HG03469 (cell line): ENCODE data around the gene CD93.

Source experiments
- ATAC-seq: cut with Tn5 transposase; IDR thresholded peaks from one replicate; pipeline ENCODE4 v1.9.1; 2021; ENCODE audit warnings: mild to moderate bottlenecking, moderate library complexity, moderate number of reproducible peaks; ENCODE audit not compliant: unreplicated experiment

Gene CD93

DNA sequence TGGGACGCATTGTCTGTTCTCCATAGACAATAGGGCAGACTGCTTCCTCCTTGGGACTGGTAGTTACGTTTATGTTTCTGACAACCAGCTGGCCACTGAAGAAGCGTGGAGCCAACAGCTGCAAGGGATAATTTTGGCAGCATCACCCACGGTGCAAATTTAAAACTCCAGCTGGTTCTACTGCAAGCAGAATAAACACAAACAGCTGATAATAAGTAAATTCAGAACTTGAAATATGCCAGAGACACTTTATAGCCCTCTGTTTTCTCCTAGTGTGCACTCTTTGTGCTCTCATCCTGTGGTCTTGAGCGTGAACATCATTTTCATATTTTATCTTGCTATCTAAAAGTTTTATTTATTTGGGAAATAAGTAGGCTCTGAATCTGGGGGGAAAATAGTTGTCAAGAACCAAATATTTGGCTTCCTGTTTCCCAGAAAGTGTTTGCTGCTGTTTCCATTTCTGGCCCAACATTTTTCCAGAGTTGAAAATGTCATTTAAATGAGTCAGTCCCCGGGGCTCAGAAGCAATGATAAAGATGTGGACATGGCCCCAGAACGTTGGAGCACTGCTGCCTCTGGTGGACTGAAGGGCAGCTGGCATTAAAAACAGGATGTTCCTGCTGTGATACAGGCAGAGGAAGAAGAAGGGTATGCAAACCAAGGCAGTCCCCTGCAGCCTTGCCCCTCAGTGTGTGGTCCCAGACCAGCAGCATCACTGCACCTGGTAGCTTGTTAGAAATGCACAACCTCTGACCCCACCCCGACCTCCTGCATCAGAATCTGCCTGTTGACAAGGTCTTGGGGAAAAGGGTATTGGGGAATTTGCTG lies 24.2 kb downstream of the CD93 start:
- no peak for ATAC-seq

DNA sequence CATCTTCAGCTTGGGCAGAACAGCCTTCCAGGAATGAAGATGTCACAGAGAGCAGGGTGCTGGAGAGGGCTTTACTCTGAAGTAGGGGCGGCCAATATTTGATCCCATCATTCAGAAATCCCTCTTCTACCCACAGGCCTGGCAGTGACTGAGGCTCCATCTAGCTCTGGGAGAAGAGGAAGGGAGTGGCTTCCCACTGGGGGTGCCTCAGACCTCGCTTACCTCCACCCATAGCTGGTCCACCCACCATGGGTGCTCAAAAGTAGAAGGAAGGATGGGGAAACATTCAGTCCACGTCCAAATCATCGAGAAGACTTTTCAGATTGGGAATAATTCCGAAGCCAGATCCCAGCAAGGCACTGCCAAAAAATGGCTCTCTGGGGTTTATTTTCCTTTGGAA lies 24.9 kb downstream of the CD93 start:
- ATAC-seq = no peak

DNA sequence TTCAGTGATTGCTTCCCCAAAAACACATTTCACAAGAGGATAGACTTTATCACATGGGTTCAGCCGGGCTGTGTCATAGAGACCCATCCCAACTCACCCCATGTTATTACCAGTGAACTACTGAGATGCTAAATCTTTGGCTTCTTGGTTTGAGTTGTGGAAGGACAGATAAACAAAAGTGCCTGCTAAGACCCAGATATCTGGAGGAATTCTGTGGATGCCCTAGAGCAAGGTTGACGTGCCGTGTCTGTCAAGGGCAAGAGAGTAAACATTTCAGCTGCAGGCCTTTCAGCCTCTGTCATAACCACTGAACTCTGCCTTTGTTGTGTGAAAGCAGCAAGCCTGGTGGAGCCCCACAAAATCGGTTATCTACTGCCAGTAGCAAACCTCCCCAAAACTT lies 25.5 kb downstream of the CD93 start:
- no peak for ATAC-seq

DNA sequence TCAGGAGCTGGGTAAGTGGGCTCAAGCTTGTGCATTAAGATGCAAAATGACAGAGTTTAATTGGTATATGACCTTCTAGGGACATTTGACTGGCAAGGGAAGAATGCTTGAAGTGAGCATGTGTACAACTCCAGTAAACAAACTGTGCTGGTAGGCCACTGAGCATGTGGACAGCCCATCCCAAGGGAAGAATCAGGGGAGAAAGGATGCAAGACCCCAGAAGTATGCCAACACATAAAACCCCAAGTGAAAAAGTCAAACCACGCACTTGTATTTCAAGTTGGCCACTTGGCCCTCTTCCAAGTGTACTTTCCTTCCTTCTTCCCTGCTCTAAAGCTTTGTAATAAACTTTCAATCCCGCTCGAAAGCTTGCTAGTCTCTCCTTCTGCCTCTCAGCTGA lies 26.3 kb downstream of the CD93 start:
- no peak for ATAC-seq

DNA sequence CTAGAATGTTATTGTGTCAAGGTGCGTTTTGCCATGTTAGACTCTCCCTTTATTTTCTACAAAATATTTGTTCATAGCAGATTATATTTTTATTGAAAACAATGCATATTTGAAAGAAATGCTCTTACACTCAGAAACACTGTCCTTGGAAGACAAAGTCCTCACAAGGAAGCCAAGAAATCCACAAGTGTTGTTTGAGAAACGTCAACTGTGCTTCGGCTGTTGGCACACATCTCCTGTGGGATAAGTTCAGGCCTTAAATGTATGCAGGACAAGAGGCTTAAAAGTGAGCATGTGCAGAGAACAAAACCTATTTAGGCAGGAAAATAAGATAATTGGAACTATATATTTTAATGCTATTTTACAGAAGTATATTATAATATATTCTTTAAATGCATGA lies 27.1 kb downstream of the CD93 start:
- ATAC-seq = no peak

DNA sequence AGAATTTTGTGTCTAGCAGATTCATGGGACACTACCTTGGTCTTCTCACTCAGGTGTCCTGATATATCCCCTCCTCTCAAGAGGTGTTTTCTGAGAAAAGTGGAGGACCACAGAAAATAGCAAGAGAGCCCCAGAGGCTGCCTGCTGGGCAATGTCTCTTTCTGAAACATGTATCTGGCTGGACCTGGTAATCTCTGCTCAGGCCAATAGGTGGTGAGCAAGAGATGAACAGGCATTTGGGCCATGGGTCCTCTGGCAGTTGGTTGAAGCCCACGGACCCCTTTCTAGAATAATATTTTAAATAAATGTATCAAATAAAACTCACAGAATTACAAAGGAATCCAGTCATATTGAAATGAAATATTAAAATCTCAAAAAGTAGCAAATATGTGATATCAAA lies 27.9 kb downstream of the CD93 start:
- no peak for ATAC-seq

DNA sequence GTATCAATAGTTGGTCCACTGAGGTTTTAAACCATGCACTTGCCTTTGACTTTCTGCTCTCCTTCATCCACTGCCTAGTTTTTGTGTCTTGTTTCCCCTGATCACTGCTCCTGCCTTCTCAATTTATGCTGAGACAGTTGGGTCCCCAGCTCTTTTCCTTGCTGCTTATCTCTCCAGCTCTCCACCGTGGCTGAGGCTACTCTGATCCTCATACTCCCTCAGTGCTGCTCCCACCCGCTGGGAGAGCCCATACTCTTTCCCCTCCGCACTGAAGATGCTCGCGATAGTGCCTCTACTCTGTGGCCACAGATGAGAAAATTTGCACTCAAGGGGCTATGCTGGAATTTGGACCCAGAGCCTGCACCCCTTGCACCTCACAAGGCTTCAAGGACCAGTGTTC lies 33.2 kb downstream of the CD93 start:
- ATAC-seq = no peak

DNA sequence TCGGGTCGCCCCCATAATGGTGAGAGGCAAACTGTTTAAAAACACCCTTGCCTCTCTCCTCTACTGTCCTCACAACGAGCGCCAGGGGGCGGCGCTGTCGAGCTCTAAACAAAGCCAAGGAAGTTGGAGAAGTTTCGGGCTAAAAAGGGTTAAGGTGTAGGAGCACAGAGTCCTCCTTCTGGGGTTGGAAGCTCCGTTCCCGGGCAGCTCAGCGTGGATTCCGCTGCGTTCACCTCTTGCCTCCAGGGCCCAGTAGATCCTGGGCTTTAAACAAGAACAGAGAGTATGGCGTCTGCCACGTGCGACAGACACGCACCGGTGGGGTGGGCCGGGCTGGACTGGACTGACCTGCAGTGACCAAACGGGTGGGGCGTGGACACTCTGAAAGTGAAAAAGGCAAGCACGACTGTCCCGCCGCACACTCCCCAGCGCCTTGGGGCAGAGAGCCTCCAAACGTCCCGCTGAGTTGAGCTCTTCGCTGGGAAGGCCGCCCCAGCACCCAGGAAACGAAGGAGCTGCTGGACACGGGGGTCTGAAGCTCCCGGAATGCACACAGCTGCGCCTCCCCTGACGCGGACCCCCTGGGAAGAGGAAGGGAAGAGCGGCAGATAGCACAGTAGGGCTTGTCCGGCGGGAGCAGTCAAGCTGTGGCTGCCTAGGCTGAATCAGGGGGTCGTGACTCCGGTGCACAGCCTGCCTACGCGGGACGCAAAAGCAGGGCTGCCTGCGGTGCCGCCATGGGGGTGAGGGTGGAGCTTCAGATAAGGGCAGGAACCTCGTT lies 35.1 kb downstream of the CD93 start:
- ATAC-seq = no peak

DNA sequence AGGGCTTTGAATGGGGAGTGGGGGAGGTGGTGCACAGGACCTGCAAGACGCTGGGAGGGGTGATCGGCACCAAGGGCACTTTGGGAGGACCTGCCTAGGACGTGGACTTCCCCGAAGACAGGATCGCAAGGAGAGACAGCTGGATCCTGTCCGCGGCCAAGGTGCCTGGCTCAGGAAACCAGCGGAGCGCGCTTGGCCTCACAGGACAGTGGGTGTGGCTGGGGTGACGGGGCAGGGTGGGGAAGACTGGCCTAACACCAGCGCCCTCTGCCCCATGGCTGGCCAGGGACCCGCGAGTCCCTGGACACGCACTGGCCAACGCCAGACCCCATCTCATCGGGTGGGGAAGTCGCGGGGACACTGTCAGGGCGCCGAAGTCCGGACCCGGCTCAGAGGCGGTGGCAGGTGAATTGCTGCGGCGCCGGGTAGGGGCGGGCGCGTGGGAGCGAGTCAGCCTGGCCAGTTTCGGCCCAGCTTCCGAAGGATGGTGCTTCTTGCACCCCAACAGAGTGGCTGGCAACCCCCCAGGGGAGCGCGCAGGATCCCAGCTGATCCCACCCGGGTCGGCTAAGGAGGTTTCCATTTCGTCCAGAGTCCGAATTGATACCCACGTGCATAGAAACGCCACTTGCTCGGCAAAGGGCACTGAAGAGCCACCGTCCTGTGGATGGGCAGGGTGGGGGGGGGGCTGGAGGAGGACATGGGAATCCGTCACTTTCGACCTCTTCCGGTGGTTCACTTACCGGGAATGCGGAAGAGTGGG lies 35.9 kb downstream of the CD93 start:
- ATAC-seq = no peak

DNA sequence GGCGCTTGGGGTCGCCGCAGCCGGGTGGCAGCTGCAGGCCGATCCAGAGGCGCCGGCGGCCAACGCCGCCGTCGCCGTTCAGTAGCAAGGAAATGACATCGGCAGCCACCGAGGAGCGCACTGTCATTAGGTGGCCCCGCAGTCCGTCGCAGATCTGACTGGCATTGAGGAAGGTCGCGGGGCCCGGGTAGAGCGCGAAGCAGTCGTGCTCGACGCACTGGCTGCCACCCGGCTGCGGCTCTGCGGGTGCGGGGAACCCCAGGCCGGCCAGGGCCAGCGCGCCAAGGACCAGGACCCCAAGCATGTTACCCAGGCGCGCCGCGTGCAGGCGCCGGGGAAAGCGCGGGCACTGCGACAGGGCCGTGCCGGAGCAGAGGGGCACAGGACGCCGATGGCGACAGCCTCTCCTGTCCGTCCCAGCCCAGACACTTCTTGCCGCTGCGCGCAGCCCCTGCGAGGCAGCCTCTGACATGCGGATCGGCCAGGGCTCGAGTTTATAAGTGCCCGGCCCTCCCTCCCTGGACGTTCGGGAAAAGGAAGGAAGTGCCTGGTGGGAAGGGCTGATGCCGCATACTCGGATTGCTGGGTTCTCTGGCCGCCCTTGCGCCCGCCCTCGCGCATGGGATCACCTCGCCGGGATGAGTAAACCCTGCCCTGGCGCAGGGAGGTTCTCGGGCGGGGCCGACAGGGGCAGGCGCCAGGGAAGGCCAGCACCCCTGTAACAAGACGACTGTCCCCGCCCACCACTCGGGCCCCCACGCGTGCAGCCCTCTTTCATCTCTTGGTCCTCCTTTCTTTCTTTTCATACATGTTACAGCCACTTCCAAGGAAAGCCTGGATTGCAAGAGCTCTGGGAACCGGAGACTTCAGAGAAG lies 36.7 kb downstream of the CD93 start, which contains the start of gene THBD:
THBD (minus strand) TSS at position 472 of the 875 bp plus-strand sequence; CDS start at position 304, 168 bp downstream.
- no peak for ATAC-seq

DNA sequence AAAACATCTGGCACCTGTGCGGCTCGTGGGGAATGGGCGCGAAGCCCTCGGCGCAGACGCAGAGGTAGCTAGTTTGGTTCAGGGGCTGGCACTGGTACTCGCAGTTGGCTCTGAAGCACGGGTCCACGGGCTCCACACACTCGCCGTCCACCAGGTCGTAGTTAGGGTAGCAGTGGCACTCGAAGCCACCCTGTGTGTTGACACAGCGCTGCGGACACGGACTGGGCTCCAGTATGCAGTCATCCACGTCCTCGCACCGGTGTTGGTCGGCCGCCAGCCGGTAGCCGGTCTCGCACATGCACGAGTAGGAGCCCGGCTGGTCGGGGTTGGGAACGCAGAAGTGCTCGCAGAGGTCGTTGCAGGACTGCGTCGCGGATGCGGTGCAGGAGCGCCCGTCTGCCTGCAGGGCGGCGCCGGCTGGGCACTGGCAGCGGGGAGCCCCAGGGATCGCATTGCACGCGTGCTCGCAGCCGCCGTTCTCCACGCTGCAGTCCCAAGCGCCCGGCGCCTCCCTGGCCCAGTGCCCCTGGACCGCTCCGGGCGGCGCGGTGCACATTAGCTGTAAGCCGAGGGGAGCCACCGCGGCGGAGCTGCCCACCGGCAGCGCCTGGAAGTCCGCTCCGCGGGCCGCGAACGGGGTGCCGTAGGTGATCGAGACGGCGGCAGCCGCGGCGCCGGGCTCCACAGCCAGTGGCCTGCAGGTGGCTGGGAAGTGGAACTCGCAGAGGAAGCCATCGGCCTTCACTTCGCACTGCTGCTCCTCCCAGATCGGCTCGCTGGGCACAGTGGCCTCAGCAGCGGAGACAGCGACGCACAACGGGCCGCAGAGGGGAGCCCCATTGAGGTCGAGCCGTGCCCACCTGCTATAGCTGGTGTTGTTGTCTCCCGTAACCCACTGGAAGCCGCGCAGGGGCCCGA lies 37.6 kb downstream of the CD93 start:
- ATAC-seq = no peak

DNA sequence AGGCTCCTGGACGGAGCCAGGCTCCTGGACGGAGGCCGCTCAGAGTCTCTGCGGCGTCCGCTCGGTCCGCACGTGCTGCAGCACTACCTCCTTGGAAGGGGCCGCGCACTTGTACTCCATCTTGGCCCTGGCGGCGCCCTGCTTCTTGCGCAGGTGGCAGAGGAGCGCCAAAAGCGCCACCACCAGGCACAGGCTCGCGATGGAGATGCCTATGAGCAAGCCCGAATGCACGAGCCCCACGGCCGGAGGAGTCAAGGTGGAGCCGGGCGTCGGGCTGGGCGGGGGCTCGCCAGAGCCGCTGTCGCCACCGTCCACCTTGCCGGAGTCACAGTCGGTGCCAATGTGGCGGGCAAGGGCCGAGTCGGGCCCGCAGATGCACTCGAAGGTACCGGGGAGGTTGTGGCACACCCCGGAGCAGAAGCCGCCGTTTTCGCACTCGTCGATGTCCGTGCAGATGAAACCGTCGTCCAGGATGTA lies 38.3 kb downstream of the CD93 start:
- ATAC-seq = no peak

DNA sequence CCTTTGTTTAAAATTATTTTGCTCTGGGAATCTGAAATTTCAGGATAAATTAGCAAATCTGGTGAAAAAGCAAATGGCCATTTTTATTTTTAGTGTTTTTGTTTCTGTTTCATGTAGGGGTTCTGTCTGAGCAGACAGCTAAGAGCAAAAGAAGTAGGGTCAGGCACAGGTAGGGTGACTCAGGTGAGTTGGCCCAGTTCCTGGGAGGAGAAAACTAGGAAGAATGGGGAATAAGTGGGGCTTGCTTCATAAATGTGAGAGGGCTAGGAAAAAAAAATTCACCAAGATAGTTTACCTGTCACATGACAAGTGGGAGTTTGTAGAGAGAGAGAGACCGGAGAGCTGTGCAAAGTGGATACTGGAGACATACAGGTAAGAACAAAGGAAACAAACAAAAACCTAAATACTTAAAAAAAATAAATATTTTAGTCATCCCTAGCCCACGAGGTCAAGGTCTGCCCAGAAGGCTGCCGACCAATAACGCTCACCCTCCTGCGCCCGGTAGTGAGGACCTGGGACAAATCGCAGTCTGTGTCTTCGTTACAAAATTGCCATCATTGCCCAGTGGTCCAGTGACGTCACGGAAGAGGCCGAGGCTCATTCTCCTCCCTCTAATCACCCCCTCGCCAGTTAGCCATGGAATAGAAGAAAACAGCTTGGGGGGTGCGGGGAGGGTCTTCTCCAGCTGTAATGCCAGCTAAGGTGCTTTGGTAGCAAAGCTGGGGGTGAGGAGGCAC lies 39.0 kb downstream of the CD93 start:
- ATAC-seq = no peak

DNA sequence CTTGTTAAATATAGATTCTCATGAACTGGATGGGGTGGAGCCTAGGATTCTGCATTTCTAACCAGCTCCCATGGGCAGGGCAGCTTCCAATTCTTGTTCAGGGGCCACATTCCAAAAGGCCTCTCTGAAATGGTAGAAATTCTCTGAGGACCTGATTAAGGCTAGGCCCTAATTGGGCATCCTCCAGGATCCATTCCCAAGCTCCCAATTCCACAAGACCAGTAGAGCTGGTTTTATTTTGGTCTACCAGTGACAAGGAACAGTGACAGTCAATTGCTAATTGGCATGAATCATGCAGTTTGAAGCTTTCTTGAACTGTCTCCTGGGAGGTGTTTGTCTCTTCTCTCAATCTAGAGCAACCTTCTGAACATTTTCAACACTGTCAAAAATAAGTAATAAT lies 39.7 kb downstream of the CD93 start:
- no peak for ATAC-seq

DNA sequence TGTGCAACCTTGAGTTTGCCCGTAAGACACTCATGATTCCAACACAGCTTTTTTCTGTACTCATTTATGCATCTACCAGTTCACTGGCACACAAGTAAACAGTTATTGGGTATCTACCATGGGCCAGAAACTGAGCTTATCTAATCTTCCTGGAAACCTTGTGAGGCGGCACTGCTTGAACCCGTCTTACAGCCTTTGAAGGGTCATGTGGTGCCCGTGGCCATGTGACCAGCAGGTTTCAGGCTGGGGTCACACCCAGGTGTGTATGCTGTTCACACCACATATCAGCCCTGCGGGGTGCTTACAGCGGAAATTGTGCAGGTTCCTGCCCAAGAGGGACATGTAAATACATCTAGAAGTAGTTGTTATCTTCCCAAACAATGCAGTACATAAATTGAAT lies 42.7 kb downstream of the CD93 start:
- no peak for ATAC-seq

DNA sequence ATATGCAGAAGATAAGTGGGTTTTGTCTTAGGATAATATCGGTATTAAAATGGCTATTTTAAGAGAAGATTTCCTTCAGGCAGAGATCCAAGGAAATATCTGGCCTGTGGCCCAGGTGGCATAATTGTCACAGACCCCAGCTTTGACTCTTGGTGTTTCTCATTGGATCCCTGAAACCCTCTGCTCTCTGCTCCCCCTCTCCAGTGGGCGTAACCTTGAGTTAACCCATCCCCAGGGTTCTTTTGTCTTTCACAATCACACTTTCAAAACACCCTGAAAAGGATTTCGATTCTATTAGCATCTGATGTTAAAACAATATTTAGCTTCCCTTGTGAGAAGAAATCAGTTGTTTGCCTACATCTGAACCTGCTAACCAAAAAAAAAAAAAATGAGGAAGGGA lies 43.9 kb downstream of the CD93 start:
- ATAC-seq = no peak

DNA sequence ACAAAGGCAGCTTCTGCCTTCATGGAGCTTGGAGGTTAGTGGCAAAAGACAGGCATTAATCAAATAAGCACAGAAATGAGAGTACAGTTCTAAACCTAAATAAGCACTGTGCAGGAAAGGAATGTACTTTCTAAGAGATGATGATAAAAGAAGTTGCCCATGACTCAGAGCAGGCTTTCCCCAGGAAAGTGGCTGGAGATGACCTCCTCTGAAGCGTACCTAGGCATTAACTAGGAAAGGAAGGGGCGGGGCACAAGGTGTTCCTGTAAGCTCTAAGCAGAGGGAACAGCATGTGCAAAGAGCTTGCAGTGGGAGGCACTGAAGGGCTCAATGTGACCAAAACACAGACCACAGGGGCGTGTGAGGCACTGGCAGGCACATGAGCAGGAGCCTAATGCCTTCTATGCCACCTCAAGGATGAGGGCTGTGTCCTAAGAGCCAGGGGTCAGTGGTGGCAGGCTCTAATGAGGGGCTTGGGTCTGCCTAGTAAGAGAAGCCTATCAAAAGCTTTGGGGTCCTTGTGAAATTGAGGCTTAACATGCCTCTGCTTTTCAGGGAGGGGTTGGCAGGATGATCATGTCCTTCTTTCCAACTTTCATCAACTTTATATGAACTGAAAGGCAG lies 46.1 kb downstream of the CD93 start:
- no peak for ATAC-seq
